Activated CD8-positive, alpha-beta memory T cell treated with anti-CD3 and anti-CD28 coated beads, Interleukin-2, amount 10 ng/mL, durations not matched to agents 7 days and 5 days (primary cell): ENCODE data around the gene NT5C. TPM values are rescaled to one million over a fixed set of nuclear protein-coding genes. Genes with fewer than 3 reads are reported as not detected.
"Not testable (repeated sequence)": the region's sequence is repeated elsewhere in the genome, so short reads cannot be mapped to it uniquely, and the experiment has no call there.

Source experiments
- ATAC-seq: fragments of 150-1000 bp; cut with Tn5 transposase; one replicate; pipeline ENCODE4 v1.10.0; 2021; ENCODE audit warnings: moderate library complexity
- CTCF ChIA-PET: fragments of 350-600 bp; sonication (Branson Sonifier 250); formaldehyde crosslinking; loops from one replicate; lab custom pipeline; 2021; ENCODE audit warnings: antibody characterized with exemption; lab: Charles Lee
- DNase-seq: peaks from one replicate; pipeline ENCODE4 v3.0.0-alpha.2; 2020
- H3K27ac Mint-ChIP-seq: one replicate; pipeline ENCODE4 v1.8.0; 2021; ENCODE audit warnings: mild to moderate bottlenecking, mixed read lengths
- H3K27me3 Mint-ChIP-seq: one replicate; pipeline ENCODE4 v1.8.0; 2021; ENCODE audit warnings: mixed read lengths
- H3K36me3 Mint-ChIP-seq: one replicate; pipeline ENCODE4 v1.8.0; 2021; ENCODE audit warnings: mild to moderate bottlenecking, mixed read lengths
- H3K4me1 Mint-ChIP-seq: one replicate; pipeline ENCODE4 v1.8.0; 2021; ENCODE audit warnings: mixed read lengths
- H3K4me3 Mint-ChIP-seq: one replicate; pipeline ENCODE4 v1.8.0; 2021; ENCODE audit warnings: mild to moderate bottlenecking, moderate library complexity, mixed read lengths
- H3K9me3 Mint-ChIP-seq: one replicate; pipeline ENCODE4 v1.8.0; 2022; ENCODE audit warnings: low read depth, mixed read lengths
- total RNA-seq, 2 experiments: library from RNA; stranded (reverse); gene quantifications; one replicate each; pipeline ENCODE4 v1.2.3, GENCODE V29; 2021

The NT5C gene
- 10 to 100 TPM; 65.2 to 73.1 TPM for total RNA-seq

- peak within 1 kb of the TSS; percentile 81 for H3K4me3 Mint-ChIP-seq
- no peaks in the 10 kb centered on the region for H3K27me3 Mint-ChIP-seq
- peak within 1 kb of the TSS; percentile 89 for H3K27ac Mint-ChIP-seq
- peaks cover 28% of the 10 kb centered on the region for H3K4me1 Mint-ChIP-seq
- DNase-seq (peak; percentile 86), ATAC-seq (peak; percentile 87)
- H3K36me3 Mint-ChIP-seq: peaks cover 17% of the 10 kb centered on the region
- no peaks in the 10 kb centered on the region for H3K9me3 Mint-ChIP-seq
- CTCF ChIA-PET: interaction anchor here (0.6 to 14.6 kb wide), 33 partner anchors 9 to 281 kb away, joined by 3 to 233 read pairs (median 4); partner anchors contain the start of genes ARMC7, MRPL58, SLC16A5 and SUMO2
Measured at GRCh38 chr17:75131278-75132017, at the start of gene NT5C. Gene NT5C, minus strand, starts transcription at chr17:75131742. Its CDS starts 35 bp downstream, at chr17:75131707.

GRCh38 chr17:75181110-75181509 is 49.6 kb upstream of the NT5C start:
- no peaks in the 10 kb centered on the region for H3K9me3 Mint-ChIP-seq
- DNase-seq (no peak), ATAC-seq (no peak)
- peak overlapping the region; percentile 92 for H3K27ac Mint-ChIP-seq
- H3K27me3 Mint-ChIP-seq: no peaks in the 10 kb centered on the region
- peak overlapping the region; percentile 91 for H3K4me3 Mint-ChIP-seq
- peaks cover 53% of the 10 kb centered on the region for H3K4me1 Mint-ChIP-seq
- H3K36me3 Mint-ChIP-seq: peaks cover 34% of the 10 kb centered on the region
- CTCF ChIA-PET: interaction anchor here (0.9 to 18.5 kb wide), 7 partner anchors 8 to 220 kb away, joined by 3 to 217 read pairs (median 6); partner anchors contain the start of gene ARMC7

GRCh38 chr17:75178453-75178852 is 46.9 kb upstream of the NT5C start:
- no peaks in the 10 kb centered on the region for H3K27me3 Mint-ChIP-seq
- H3K27ac Mint-ChIP-seq: no peak overlapping the region
- CTCF ChIA-PET: interaction anchor here (18.5 kb wide), 1 partner anchor 65 kb away, joined by 217 read pairs; the partner anchor contains the start of gene ARMC7
- H3K36me3 Mint-ChIP-seq: peaks cover 51% of the 10 kb centered on the region
- ATAC-seq (no peak), DNase-seq (no peak)
- peaks cover 50% of the 10 kb centered on the region for H3K4me1 Mint-ChIP-seq
- no peaks in the 10 kb centered on the region for H3K9me3 Mint-ChIP-seq
- no peak overlapping the region for H3K4me3 Mint-ChIP-seq

GRCh38 chr17:75176625-75177024 is 45.1 kb upstream of the NT5C start:
- CTCF ChIA-PET: interaction anchor here (1.0 to 18.5 kb wide), 3 partner anchors 22 to 64 kb away, joined by 3 to 217 read pairs (median 4); partner anchors contain the start of gene ARMC7
- Mint-ChIP-seq H3K27ac (peak overlapping the region; percentile 36), H3K4me1 (peaks cover 55% of the 10 kb centered on the region), H3K27me3 (no peaks in the 10 kb centered on the region), H3K9me3 (no peaks in the 10 kb centered on the region), H3K4me3 (no peak overlapping the region), H3K36me3 (peaks cover 60% of the 10 kb centered on the region)
- ATAC-seq (no peak), DNase-seq (no peak)

- H3K27ac Mint-ChIP-seq: no peak overlapping the region
- DNase-seq (no peak), ATAC-seq (no peak)
- peaks cover 52% of the 10 kb centered on the region for H3K36me3 Mint-ChIP-seq
- H3K4me3 Mint-ChIP-seq: no peak overlapping the region
- CTCF ChIA-PET: interaction anchor here (1.0 to 18.5 kb wide), 6 partner anchors 14 to 68 kb away, joined by 3 to 217 read pairs (median 4); partner anchors contain the start of genes ARMC7 and NUP85
- no peaks in the 10 kb centered on the region for H3K9me3 Mint-ChIP-seq
- no peaks in the 10 kb centered on the region for H3K27me3 Mint-ChIP-seq
- peaks cover 46% of the 10 kb centered on the region for H3K4me1 Mint-ChIP-seq
Measured at GRCh38 chr17:75174996-75175395, 43.5 kb upstream of the NT5C start.

- H3K4me3 Mint-ChIP-seq: no peak overlapping the region
- H3K4me1 Mint-ChIP-seq: peaks cover 32% of the 10 kb centered on the region
- CTCF ChIA-PET: interaction anchor here (0.7 to 18.5 kb wide), 12 partner anchors 8 to 212 kb away, joined by 3 to 217 read pairs (median 5); partner anchors contain the start of genes ARMC7, NT5C, NUP85 and SUMO2
- ATAC-seq: no peak
- H3K27me3 Mint-ChIP-seq: no peaks in the 10 kb centered on the region
- peaks cover 42% of the 10 kb centered on the region for H3K36me3 Mint-ChIP-seq
- no peaks in the 10 kb centered on the region for H3K9me3 Mint-ChIP-seq
- no peak for DNase-seq
- H3K27ac Mint-ChIP-seq: no peak overlapping the region
Measured at GRCh38 chr17:75173526-75173925, 42.0 kb upstream of the NT5C start.

- Mint-ChIP-seq H3K4me1 (peaks cover 18% of the 10 kb centered on the region), H3K4me3 (no peak overlapping the region), H3K9me3 (no peaks in the 10 kb centered on the region), H3K27ac (no peak overlapping the region), H3K36me3 (peaks cover 30% of the 10 kb centered on the region), H3K27me3 (no peaks in the 10 kb centered on the region)
- ATAC-seq (no peak), DNase-seq (no peak)
- CTCF ChIA-PET: interaction anchor here (0.7 to 18.5 kb wide), 4 partner anchors 20 to 464 kb away, joined by 4 to 217 read pairs (median 14); partner anchors contain the start of genes ARMC7 and NT5C
Measured at GRCh38 chr17:75168998-75169397, 37.5 kb upstream of the NT5C start.

- not testable (repeated sequence) for H3K27ac Mint-ChIP-seq, H3K9me3 Mint-ChIP-seq, H3K4me3 Mint-ChIP-seq, ATAC-seq, H3K4me1 Mint-ChIP-seq, DNase-seq, H3K27me3 Mint-ChIP-seq
- peaks cover 18% of the 10 kb centered on the region for H3K36me3 Mint-ChIP-seq
- CTCF ChIA-PET: interaction anchor here (0.9 to 18.5 kb wide), 3 partner anchors 9 to 52 kb away, joined by 3 to 217 read pairs (median 3); partner anchors contain the start of genes ARMC7 and NT5C
Measured at GRCh38 chr17:75164606-75165005, 33.1 kb upstream of the NT5C start.

GRCh38 chr17:75163074-75163473 is 31.5 kb upstream of the NT5C start:
- Mint-ChIP-seq H3K4me3 (no peak overlapping the region), H3K4me1 (no peaks in the 10 kb centered on the region), H3K9me3 (no peaks in the 10 kb centered on the region), H3K27ac (no peak overlapping the region), H3K36me3 (peaks cover 18% of the 10 kb centered on the region), H3K27me3 (no peaks in the 10 kb centered on the region)
- CTCF ChIA-PET: interaction anchor here (1.5 kb wide), 1 partner anchor 9 kb away, joined by 6 read pairs; no protein-coding TSS in a partner anchor
- ATAC-seq (no peak), DNase-seq (no peak)

- CTCF ChIA-PET: interaction anchor here (1.1 kb wide), 1 partner anchor 28 kb away, joined by 3 read pairs; the partner anchor contains the start of gene NT5C
- DNase-seq (no peak), ATAC-seq (no peak)
- H3K4me1 Mint-ChIP-seq: peaks cover 5% of the 10 kb centered on the region
- H3K36me3 Mint-ChIP-seq: peaks cover 14% of the 10 kb centered on the region
- no peak overlapping the region for H3K27ac Mint-ChIP-seq
- no peak overlapping the region for H3K4me3 Mint-ChIP-seq
- no peaks in the 10 kb centered on the region for H3K27me3 Mint-ChIP-seq
- H3K9me3 Mint-ChIP-seq: no peaks in the 10 kb centered on the region
Measured at GRCh38 chr17:75160211-75160610, 28.7 kb upstream of the NT5C start.

GRCh38 chr17:75159196-75160031 is 27.9 kb upstream of the NT5C start:
- CTCF ChIA-PET: interaction anchor here (1.2 kb wide), 1 partner anchor 9 kb away, joined by 8 read pairs; no protein-coding TSS in a partner anchor
- no peaks in the 10 kb centered on the region for H3K9me3 Mint-ChIP-seq
- DNase-seq: no peak
- H3K27ac Mint-ChIP-seq: peak overlapping the region; percentile 19
- H3K27me3 Mint-ChIP-seq: no peaks in the 10 kb centered on the region
- ATAC-seq: no peak
- H3K36me3 Mint-ChIP-seq: peaks cover 14% of the 10 kb centered on the region
- peaks cover 12% of the 10 kb centered on the region for H3K4me1 Mint-ChIP-seq
- H3K4me3 Mint-ChIP-seq: no peak overlapping the region

- not testable (repeated sequence) for H3K27me3 Mint-ChIP-seq, H3K9me3 Mint-ChIP-seq, H3K4me3 Mint-ChIP-seq, H3K27ac Mint-ChIP-seq, ATAC-seq, DNase-seq
- Mint-ChIP-seq H3K4me1 (peaks cover 12% of the 10 kb centered on the region), H3K36me3 (peaks cover 14% of the 10 kb centered on the region)
- CTCF ChIA-PET: interaction anchor here (0.7 to 1.2 kb wide), 2 partner anchors 8 to 11 kb away, joined by 4 to 8 read pairs; no protein-coding TSS in a partner anchor
Measured at GRCh38 chr17:75158480-75158879, 26.9 kb upstream of the NT5C start.
